ENCODE measurements around the gene DAP.

The DAP gene

GRCh38 chr5:10707198-10708142, 53.6 kb downstream of the DAP start:
- peaks cover 4% of the 10 kb centered on the region for H3K4me1 ChIP-seq (ENCODE audit: insufficient read depth, low read length)
- no peak overlapping the region for H3K27ac ChIP-seq (ENCODE audit: low read depth, low read length)

DNA sequence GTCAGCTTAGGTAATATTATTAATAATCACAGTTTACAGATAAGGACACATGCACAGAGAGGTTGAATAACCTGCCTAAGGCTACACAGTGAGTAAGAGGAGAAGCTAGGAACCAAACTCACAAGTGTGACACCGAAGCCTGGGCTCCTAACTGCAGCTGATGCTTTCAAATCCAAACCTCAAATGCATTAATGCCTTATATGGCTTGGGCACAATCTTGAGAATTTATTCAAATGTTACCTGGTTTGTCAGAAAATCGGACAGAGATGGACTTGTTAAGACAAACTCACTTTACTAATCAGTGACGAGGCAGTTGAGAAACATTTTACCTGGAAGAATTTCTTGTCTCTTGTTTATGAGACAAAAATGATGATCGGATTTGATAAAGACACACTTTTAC, 54.7 kb downstream of the DAP start:
- Histone ChIP-seq H3K27ac (ENCODE audit: low read depth, low read length) (no peak overlapping the region), H3K27me3 (ENCODE audit: control insufficient read depth in 1 of 2, insufficient read depth in 2 of 2, low read length in 2 of 2) (no peaks in the 10 kb centered on the region), H3K36me3 (ENCODE audit: insufficient read depth, low read length) (no peaks in the 10 kb centered on the region), H3K9me3 (ENCODE audit: low read length) (no peaks in the 10 kb centered on the region), H3K9ac (ENCODE audit: low read length) (no peak overlapping the region), H3K4me1 (ENCODE audit: insufficient read depth, low read length) (peaks cover 4% of the 10 kb centered on the region), H3K4me3 (ENCODE audit: low read depth in 1 of 2, low read length in 2 of 2) (no peak overlapping the region)

More at GRCh38 chr5:10707198-10708142, 53.6 kb downstream of the DAP start:
- no peaks in the 10 kb centered on the region for H3K27me3 ChIP-seq (ENCODE audit: control insufficient read depth in 1 of 2, insufficient read depth in 2 of 2, low read length in 2 of 2)
- no peak overlapping the region for H3K9ac ChIP-seq (ENCODE audit: low read length)
- H3K4me3 ChIP-seq (ENCODE audit: low read depth in 1 of 2, low read length in 2 of 2), result no peak overlapping the region
- H3K9me3 ChIP-seq (ENCODE audit: low read length), result no peaks in the 10 kb centered on the region
- H3K36me3 ChIP-seq (ENCODE audit: insufficient read depth, low read length), result no peaks in the 10 kb centered on the region

DNA sequence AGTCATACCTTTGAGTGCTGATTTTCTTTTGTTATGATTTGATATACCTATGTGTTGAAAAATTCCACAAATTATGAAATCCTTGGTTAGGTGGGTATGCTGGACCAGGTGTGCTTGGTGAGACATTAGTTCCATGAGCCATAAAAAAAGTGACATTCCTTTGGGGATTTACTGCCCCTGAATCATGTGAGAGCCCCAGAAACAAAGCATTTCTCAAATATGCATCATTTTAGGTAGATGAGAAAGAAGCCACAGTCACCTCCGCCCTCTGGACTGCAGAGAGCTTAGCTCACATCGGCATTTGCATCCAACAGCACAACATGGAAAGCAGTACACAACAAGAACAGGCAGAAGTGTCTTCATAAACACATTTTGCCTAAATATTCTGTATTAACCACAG, 55.3 kb downstream of the DAP start:
- no peaks in the 10 kb centered on the region for H3K36me3 ChIP-seq (ENCODE audit: insufficient read depth, low read length)
- no peaks in the 10 kb centered on the region for H3K27me3 ChIP-seq (ENCODE audit: control insufficient read depth in 1 of 2, insufficient read depth in 2 of 2, low read length in 2 of 2)
- H3K27ac ChIP-seq (ENCODE audit: low read depth, low read length), result no peak overlapping the region
- H3K9ac ChIP-seq (ENCODE audit: low read length), result no peak overlapping the region
- H3K4me1 ChIP-seq (ENCODE audit: insufficient read depth, low read length), result peaks cover 4% of the 10 kb centered on the region
- no peaks in the 10 kb centered on the region for H3K9me3 ChIP-seq (ENCODE audit: low read length)
- no peak overlapping the region for H3K4me3 ChIP-seq (ENCODE audit: low read depth in 1 of 2, low read length in 2 of 2)

DNA sequence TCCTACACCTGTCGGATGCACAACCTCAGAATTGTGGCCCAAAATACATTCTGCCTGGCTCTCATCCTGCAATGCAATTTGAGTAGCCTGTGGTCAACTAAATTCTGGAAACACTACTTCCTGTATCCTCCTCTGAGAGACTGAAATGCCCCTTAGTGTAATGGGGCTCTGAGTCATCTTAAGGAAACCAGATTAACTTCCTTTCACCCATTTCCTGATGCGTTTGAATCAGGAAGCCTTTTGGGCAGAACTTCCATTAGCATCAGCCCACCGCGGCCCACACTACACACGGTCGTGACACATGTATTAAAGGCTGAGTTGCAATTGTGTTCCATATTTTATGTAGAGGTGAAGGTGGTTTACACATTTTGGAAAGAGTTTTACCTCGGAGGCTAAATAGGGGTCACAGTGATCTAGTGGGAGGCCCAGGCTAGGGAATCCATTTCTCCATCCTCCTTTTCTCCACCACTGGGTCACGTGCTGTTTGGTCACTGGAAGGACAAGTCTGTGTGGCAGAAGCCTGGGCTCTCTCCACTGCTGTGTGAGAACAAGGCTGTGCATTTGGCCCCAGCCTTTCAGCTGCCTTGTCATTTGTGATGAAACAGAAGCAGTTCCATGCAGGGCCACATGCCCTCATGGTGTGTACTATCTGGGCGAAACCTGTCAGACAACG, 55.9 kb downstream of the DAP start:
- no peaks in the 10 kb centered on the region for H3K36me3 ChIP-seq (ENCODE audit: insufficient read depth, low read length)
- no peak overlapping the region for H3K27ac ChIP-seq (ENCODE audit: low read depth, low read length)
- H3K9me3 ChIP-seq (ENCODE audit: low read length), result no peaks in the 10 kb centered on the region
- H3K4me1 ChIP-seq (ENCODE audit: insufficient read depth, low read length), result peaks cover 4% of the 10 kb centered on the region
- no peaks in the 10 kb centered on the region for H3K27me3 ChIP-seq (ENCODE audit: control insufficient read depth in 1 of 2, insufficient read depth in 2 of 2, low read length in 2 of 2)
- no peak overlapping the region for H3K4me3 ChIP-seq (ENCODE audit: low read depth in 1 of 2, low read length in 2 of 2)
- no peak overlapping the region for H3K9ac ChIP-seq (ENCODE audit: low read length)

DNA sequence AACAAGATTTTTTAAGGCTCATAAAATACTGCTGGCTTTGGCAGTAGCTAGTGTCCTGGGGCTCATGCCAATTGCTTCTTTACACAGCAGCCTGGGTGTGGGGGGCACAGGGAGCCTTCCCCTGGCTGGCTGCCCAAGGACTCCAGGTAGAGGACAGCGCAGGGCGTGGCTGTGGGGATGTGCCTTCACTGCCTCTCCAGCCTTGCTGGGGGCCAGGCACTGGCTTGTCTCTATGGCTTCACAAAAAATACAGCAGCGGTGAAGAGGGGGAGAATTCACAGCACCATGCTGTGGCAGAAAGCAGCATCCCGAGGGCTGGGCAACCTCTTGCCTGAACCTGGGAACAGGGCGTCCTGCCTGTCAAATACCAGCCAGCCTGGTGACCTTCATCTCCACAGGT, 57.4 kb downstream of the DAP start:
- Histone ChIP-seq H3K9ac (ENCODE audit: low read length) (no peak overlapping the region), H3K27ac (ENCODE audit: low read depth, low read length) (no peak overlapping the region), H3K4me1 (ENCODE audit: insufficient read depth, low read length) (peaks cover 4% of the 10 kb centered on the region), H3K36me3 (ENCODE audit: insufficient read depth, low read length) (no peaks in the 10 kb centered on the region), H3K27me3 (ENCODE audit: control insufficient read depth in 1 of 2, insufficient read depth in 2 of 2, low read length in 2 of 2) (no peaks in the 10 kb centered on the region), H3K4me3 (ENCODE audit: low read depth in 1 of 2, low read length in 2 of 2) (no peak overlapping the region), H3K9me3 (ENCODE audit: low read length) (no peaks in the 10 kb centered on the region)

- Histone ChIP-seq H3K9ac (ENCODE audit: low read length) (no peak overlapping the region), H3K4me3 (ENCODE audit: low read depth in 1 of 2, low read length in 2 of 2) (no peak overlapping the region), H3K9me3 (ENCODE audit: low read length) (no peaks in the 10 kb centered on the region), H3K4me1 (ENCODE audit: insufficient read depth, low read length) (peaks cover 4% of the 10 kb centered on the region), H3K27me3 (ENCODE audit: control insufficient read depth in 1 of 2, insufficient read depth in 2 of 2, low read length in 2 of 2) (no peaks in the 10 kb centered on the region), H3K27ac (ENCODE audit: low read depth, low read length) (no peak overlapping the region), H3K36me3 (ENCODE audit: insufficient read depth, low read length) (no peaks in the 10 kb centered on the region)
Measured at GRCh38 chr5:10702911-10703491, 58.0 kb downstream of the DAP start.

- Histone ChIP-seq H3K27ac (ENCODE audit: low read depth, low read length) (no peak overlapping the region), H3K4me1 (ENCODE audit: insufficient read depth, low read length) (peaks cover 4% of the 10 kb centered on the region)
Measured at GRCh38 chr5:10702040-10702629, 58.9 kb downstream of the DAP start.

GRCh38 chr5:10701567-10702039, 59.4 kb downstream of the DAP start:
- H3K9ac ChIP-seq (ENCODE audit: low read length), result no peak overlapping the region
- peaks cover 4% of the 10 kb centered on the region for H3K4me1 ChIP-seq (ENCODE audit: insufficient read depth, low read length)
- no peak overlapping the region for H3K27ac ChIP-seq (ENCODE audit: low read depth, low read length)

More at GRCh38 chr5:10702040-10702629, 58.9 kb downstream of the DAP start:
- Histone ChIP-seq H3K27me3 (ENCODE audit: control insufficient read depth in 1 of 2, insufficient read depth in 2 of 2, low read length in 2 of 2) (no peaks in the 10 kb centered on the region), H3K9me3 (ENCODE audit: low read length) (no peaks in the 10 kb centered on the region), H3K9ac (ENCODE audit: low read length) (no peak overlapping the region), H3K36me3 (ENCODE audit: insufficient read depth, low read length) (no peaks in the 10 kb centered on the region), H3K4me3 (ENCODE audit: low read depth in 1 of 2, low read length in 2 of 2) (no peak overlapping the region)

GRCh38 chr5:10700516-10700915, 60.5 kb downstream of the DAP start:
- no peaks in the 10 kb centered on the region for H3K36me3 ChIP-seq (ENCODE audit: insufficient read depth, low read length)
- H3K4me3 ChIP-seq (ENCODE audit: low read depth in 1 of 2, low read length in 2 of 2), result no peak overlapping the region
- H3K9me3 ChIP-seq (ENCODE audit: low read length), result no peaks in the 10 kb centered on the region
- H3K4me1 ChIP-seq (ENCODE audit: insufficient read depth, low read length), result peaks cover 9% of the 10 kb centered on the region
- no peaks in the 10 kb centered on the region for H3K27me3 ChIP-seq (ENCODE audit: control insufficient read depth in 1 of 2, insufficient read depth in 2 of 2, low read length in 2 of 2)
- H3K9ac ChIP-seq (ENCODE audit: low read length), result no peak overlapping the region
- no peak overlapping the region for H3K27ac ChIP-seq (ENCODE audit: low read depth, low read length)

More at GRCh38 chr5:10701567-10702039, 59.4 kb downstream of the DAP start:
- Histone ChIP-seq H3K36me3 (ENCODE audit: insufficient read depth, low read length) (no peaks in the 10 kb centered on the region), H3K27me3 (ENCODE audit: control insufficient read depth in 1 of 2, insufficient read depth in 2 of 2, low read length in 2 of 2) (no peaks in the 10 kb centered on the region), H3K4me3 (ENCODE audit: low read depth in 1 of 2, low read length in 2 of 2) (no peak overlapping the region), H3K9me3 (ENCODE audit: low read length) (no peaks in the 10 kb centered on the region)

DNA sequence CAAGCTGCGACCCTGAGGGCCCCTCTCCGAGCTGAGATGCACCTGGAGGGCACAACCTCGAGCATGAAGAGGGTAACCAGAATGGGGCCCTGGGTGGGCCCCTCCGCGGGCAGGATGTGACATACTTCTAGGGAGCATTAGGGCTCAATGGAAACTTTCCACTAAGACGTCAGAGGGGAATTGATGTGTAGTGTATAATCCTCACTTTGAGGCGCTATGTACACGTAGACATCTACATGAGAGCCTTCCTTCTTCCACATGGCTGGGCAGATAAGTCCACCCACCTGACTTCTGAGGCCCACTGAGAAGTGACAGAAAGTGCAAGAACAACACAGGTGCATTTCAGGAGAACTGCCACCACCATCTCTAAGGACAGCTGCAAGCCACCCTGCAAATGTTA, 61.0 kb downstream of the DAP start:
- Histone ChIP-seq H3K27me3 (ENCODE audit: control insufficient read depth in 1 of 2, insufficient read depth in 2 of 2, low read length in 2 of 2) (no peaks in the 10 kb centered on the region), H3K9me3 (ENCODE audit: low read length) (no peaks in the 10 kb centered on the region), H3K36me3 (ENCODE audit: insufficient read depth, low read length) (no peaks in the 10 kb centered on the region), H3K4me3 (ENCODE audit: low read depth in 1 of 2, low read length in 2 of 2) (no peak overlapping the region), H3K4me1 (ENCODE audit: insufficient read depth, low read length) (peaks cover 14% of the 10 kb centered on the region), H3K27ac (ENCODE audit: low read depth, low read length) (no peak overlapping the region), H3K9ac (ENCODE audit: low read length) (no peak overlapping the region)

DNA sequence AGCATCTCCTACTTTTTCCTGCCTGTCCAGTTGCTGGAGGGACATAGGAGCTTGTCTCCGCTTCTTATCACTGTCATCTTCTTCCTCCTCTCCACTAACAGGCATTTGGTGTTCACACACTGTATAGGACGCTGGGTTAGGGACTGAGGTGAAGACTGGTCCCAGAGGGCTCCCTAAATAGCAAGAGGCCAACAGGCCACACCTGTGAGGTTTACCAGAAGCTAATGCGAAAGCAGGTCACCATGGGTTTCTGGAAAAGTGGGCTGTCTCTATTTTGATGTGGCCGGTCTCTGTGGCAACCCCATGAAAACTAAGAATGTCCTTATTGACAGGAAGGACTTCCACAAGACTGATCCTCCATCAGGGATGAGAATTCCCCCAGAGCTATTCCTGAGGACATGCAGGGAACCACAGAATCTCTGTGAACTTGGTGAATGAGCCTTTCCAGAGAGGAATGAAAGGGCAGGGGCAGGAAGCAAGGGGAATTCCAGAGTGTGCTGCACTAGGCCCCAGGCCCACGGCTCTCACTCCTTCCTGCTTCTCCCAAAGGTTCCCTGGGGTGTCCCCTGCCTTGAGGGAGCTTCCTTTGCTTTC, 61.7 kb downstream of the DAP start:
- Histone ChIP-seq H3K27me3 (ENCODE audit: control insufficient read depth in 1 of 2, insufficient read depth in 2 of 2, low read length in 2 of 2) (no peaks in the 10 kb centered on the region), H3K9ac (ENCODE audit: low read length) (no peak overlapping the region), H3K9me3 (ENCODE audit: low read length) (no peaks in the 10 kb centered on the region), H3K36me3 (ENCODE audit: insufficient read depth, low read length) (no peaks in the 10 kb centered on the region), H3K4me3 (ENCODE audit: low read depth in 1 of 2, low read length in 2 of 2) (no peak overlapping the region), H3K27ac (ENCODE audit: low read depth, low read length) (no peak overlapping the region), H3K4me1 (ENCODE audit: insufficient read depth, low read length) (peaks cover 18% of the 10 kb centered on the region)
